Neural progenitor cell (in vitro differentiated cells): ENCODE results near the gene LPP. TPM values are rescaled to one million over a fixed set of nuclear protein-coding genes. Genes with fewer than 3 reads are reported as not detected.
A peak's percentile ranks its signal among the peaks of the same experiment; 100 is the strongest.

Experiments used
- DNase-seq: peaks from one replicate; pipeline ENCODE4 v3.0.0-alpha.2; 2016; ENCODE audit warnings: low spot score
- H2AFZ ChIP-seq: fragments of 200-600 bp; sonication (generic); replicated peaks from 2 replicates; pipeline ENCODE4 v1.6.1; 2016; ENCODE audit warnings: antibody characterized with exemption
- H3F3A ChIP-seq: fragments of 200-600 bp; sonication (generic); 2 replicates; pipeline ENCODE4 v1.6.1; 2016; ENCODE audit warnings: antibody characterized with exemption, low read depth
- H3K27ac ChIP-seq: fragments of 200-600 bp; sonication (generic); 2 replicates; pipeline ENCODE4 v1.5.1; 2016; ENCODE audit warnings: mild to moderate bottlenecking
- H3K27me3 ChIP-seq: fragments of 200-600 bp; sonication (generic); 2 replicates; pipeline ENCODE4 v1.6.1; 2016; ENCODE audit warnings: mild to moderate bottlenecking, moderate library complexity
- H3K36me3 ChIP-seq: fragments of 200-600 bp; sonication (generic); 2 replicates; pipeline ENCODE4 v1.5.1; 2016
- H3K4me1 ChIP-seq: fragments of 200-600 bp; sonication (generic); 2 replicates; pipeline ENCODE4 v1.6.1; 2016; ENCODE audit warnings: mixed run types
- H3K4me2 ChIP-seq: fragments of 200-600 bp; sonication (generic); 2 replicates; pipeline ENCODE4 v1.6.1; 2016
- H3K4me3 ChIP-seq: fragments of 200-600 bp; sonication (generic); 2 replicates; pipeline ENCODE4 v1.5.1; 2016
- H3K79me2 ChIP-seq: fragments of 200-600 bp; sonication (generic); 2 replicates; pipeline ENCODE4 v1.6.1; 2016; ENCODE audit warnings: low read depth
- H3K9ac ChIP-seq: fragments of 200-600 bp; sonication (generic); 2 replicates; pipeline ENCODE4 v1.6.1; 2016
- H3K9me3 ChIP-seq: fragments of 200-600 bp; sonication (generic); 2 replicates; pipeline ENCODE4 v1.5.1; 2016; ENCODE audit warnings: low read depth
- H4K20me1 ChIP-seq: fragments of 200-600 bp; sonication (generic); 2 replicates; pipeline ENCODE4 v1.6.1; 2016; ENCODE audit warnings: low read depth
- H3K27ac Mint-ChIP-seq: 3 replicates; pipeline ENCODE4 v1.8.0; 2021; ENCODE audit warnings: mixed read lengths
- H3K27me3 Mint-ChIP-seq: 2 replicates; pipeline ENCODE4 v1.8.0; 2022; ENCODE audit warnings: low read depth, mild to moderate bottlenecking, inconsistent platforms, moderate library complexity, mixed read lengths; ENCODE audit not compliant: insufficient read depth
- H3K36me3 Mint-ChIP-seq: 3 replicates; pipeline ENCODE4 v1.8.0; 2021; ENCODE audit warnings: mixed read lengths
- H3K4me1 Mint-ChIP-seq: 3 replicates; pipeline ENCODE4 v1.8.0; 2021; ENCODE audit warnings: mixed read lengths
- H3K4me3 Mint-ChIP-seq: 3 replicates; pipeline ENCODE4 v1.8.0; 2021; ENCODE audit warnings: mild to moderate bottlenecking, moderate library complexity, mixed read lengths
- H3K9me3 Mint-ChIP-seq: 3 replicates; pipeline ENCODE4 v1.8.0; 2020; ENCODE audit warnings: mixed read lengths
- CTCF ChIP-seq: fragments of 200-600 bp; sonication (generic); IDR thresholded peaks from 2 replicates; pipeline ENCODE4 v1.5.1; 2017; ENCODE audit warnings: antibody characterized with exemption, mild to moderate bottlenecking
- EZH2 ChIP-seq: fragments of 200-600 bp; sonication (generic); IDR thresholded peaks from 2 replicates; pipeline ENCODE4 v1.6.1; 2017; ENCODE audit warnings: antibody characterized with exemption, mild to moderate bottlenecking, moderate library complexity
- EZH2phosphoT487 ChIP-seq: fragments of 200-600 bp; sonication (generic); IDR thresholded peaks from 2 replicates; pipeline ENCODE4 v1.6.1; 2017; ENCODE audit warnings: antibody characterized with exemption
- total RNA-seq: library from RNA; depleted of rRNA; stranded (reverse); fragments of >200 nt; gene quantifications from 2 replicates; pipeline ENCODE4 v1.2.3, GENCODE V29; 2015; ENCODE audit warnings: low replicate concordance

LPP gene
- total RNA-seq, 1 donor from 2014 or later: 18.9 TPM

- Histone ChIP-seq H3K36me3 (no peaks in the 10 kb centered on the region), H3K4me2 (no peak overlapping the region), H3K4me3 (no peak overlapping the region), H3F3A (no peaks in the 10 kb centered on the region), H3K9ac (no peak overlapping the region), H3K27me3 (no peaks in the 10 kb centered on the region), H3K9me3 (no peaks in the 10 kb centered on the region), H2AFZ (no peak overlapping the region), H3K4me1 (peaks cover 9% of the 10 kb centered on the region), H4K20me1 (no peaks in the 10 kb centered on the region), H3K27ac (no peak overlapping the region), H3K79me2 (no peaks in the 10 kb centered on the region)
- Mint-ChIP-seq H3K9me3 (no peaks in the 10 kb centered on the region), H3K27ac (no peak overlapping the region), H3K36me3 (no peaks in the 10 kb centered on the region), H3K27me3 (no peaks in the 10 kb centered on the region), H3K4me1 (peaks cover 4% of the 10 kb centered on the region), H3K4me3 (no peak overlapping the region)
- DNase-seq: no peak
- no peak for TF ChIP-seq EZH2phosphoT487
Observed at GRCh38 chr3:188662795-188663194, 508.8 kb downstream of the LPP start.

- Histone ChIP-seq H4K20me1 (no peaks in the 10 kb centered on the region), H3K9ac (no peak overlapping the region), H3K79me2 (no peaks in the 10 kb centered on the region), H2AFZ (no peak overlapping the region), H3F3A (no peaks in the 10 kb centered on the region), H3K27ac (no peak overlapping the region), H3K4me3 (no peak overlapping the region), H3K4me1 (peaks cover 9% of the 10 kb centered on the region), H3K36me3 (no peaks in the 10 kb centered on the region), H3K4me2 (no peak overlapping the region), H3K27me3 (no peaks in the 10 kb centered on the region), H3K9me3 (no peaks in the 10 kb centered on the region)
- Mint-ChIP-seq H3K36me3 (peaks cover 2% of the 10 kb centered on the region), H3K4me3 (no peak overlapping the region), H3K27ac (no peak overlapping the region), H3K27me3 (no peaks in the 10 kb centered on the region), H3K9me3 (no peaks in the 10 kb centered on the region), H3K4me1 (peaks cover 4% of the 10 kb centered on the region)
- no peak for DNase-seq
- TF ChIP-seq EZH2 (no peak), CTCF (no peak), EZH2phosphoT487 (no peak)
Observed at GRCh38 chr3:188663839-188664238, 509.9 kb downstream of the LPP start.

- Mint-ChIP-seq H3K4me3 (no peak overlapping the region), H3K36me3 (peaks cover 4% of the 10 kb centered on the region), H3K27me3 (no peaks in the 10 kb centered on the region), H3K9me3 (no peaks in the 10 kb centered on the region), H3K4me1 (peaks cover 4% of the 10 kb centered on the region), H3K27ac (no peak overlapping the region)
- H3K4me1 ChIP-seq: peaks cover 9% of the 10 kb centered on the region
- H4K20me1 ChIP-seq: no peaks in the 10 kb centered on the region
- no peaks in the 10 kb centered on the region for H3K79me2 ChIP-seq
- H3K4me3 ChIP-seq: no peak overlapping the region
- no peak overlapping the region for H3K4me2 ChIP-seq
- peak; percentile 47 for DNase-seq
- no peaks in the 10 kb centered on the region for H3K27me3 ChIP-seq
- no peak overlapping the region for H3K9ac ChIP-seq
- no peaks in the 10 kb centered on the region for H3K36me3 ChIP-seq
- H3K27ac ChIP-seq: no peak overlapping the region
- no peaks in the 10 kb centered on the region for H3F3A ChIP-seq
- no peak overlapping the region for H2AFZ ChIP-seq
- H3K9me3 ChIP-seq: no peaks in the 10 kb centered on the region
- no peak for TF ChIP-seq EZH2phosphoT487
- peak; percentile 60 for TF ChIP-seq CTCF
- TF ChIP-seq EZH2: no peak
Observed at GRCh38 chr3:188664795-188665194, 510.8 kb downstream of the LPP start.

GRCh38 chr3:188667926-188668325 is 514.0 kb downstream of the LPP start:
- Mint-ChIP-seq H3K27ac (no peak overlapping the region), H3K9me3 (no peaks in the 10 kb centered on the region), H3K27me3 (no peaks in the 10 kb centered on the region), H3K4me3 (no peak overlapping the region), H3K4me1 (peaks cover 5% of the 10 kb centered on the region), H3K36me3 (peaks cover 4% of the 10 kb centered on the region)
- no peak overlapping the region for H3K27ac ChIP-seq
- no peak for DNase-seq
- no peak overlapping the region for H3K4me3 ChIP-seq
- H2AFZ ChIP-seq: no peak overlapping the region
- no peaks in the 10 kb centered on the region for H3K36me3 ChIP-seq
- no peaks in the 10 kb centered on the region for H3K9me3 ChIP-seq
- no peak overlapping the region for H3K9ac ChIP-seq
- TF ChIP-seq EZH2: no peak
- TF ChIP-seq CTCF: no peak
- TF ChIP-seq EZH2phosphoT487: no peak
- H4K20me1 ChIP-seq: no peaks in the 10 kb centered on the region
- no peaks in the 10 kb centered on the region for H3K27me3 ChIP-seq
- no peaks in the 10 kb centered on the region for H3F3A ChIP-seq
- peaks cover 8% of the 10 kb centered on the region for H3K4me1 ChIP-seq
- H3K4me2 ChIP-seq: no peak overlapping the region
- no peaks in the 10 kb centered on the region for H3K79me2 ChIP-seq
